Mucosa of gallbladder (tissue), 1 donor: Measurements from ENCODE around the gene TUBB1. TPM values are rescaled to one million over a fixed set of nuclear protein-coding genes. Genes with fewer than 3 reads are reported as not detected.

Experiments used
- DNase-seq: peaks from one replicate; pipeline ENCODE4 v3.0.0-alpha.2; 2020; ENCODE audit warnings: low spot score
- total RNA-seq: library from RNA; stranded (reverse); gene quantifications from one replicate; pipeline ENCODE4 v1.2.1, GENCODE V29; 2021
- donor health status: DM: no; HTN: no; CAD: no.

TUBB1 gene
- total RNA-seq, 1 donor from 2014 or later, result 0.09 TPM

DNA sequence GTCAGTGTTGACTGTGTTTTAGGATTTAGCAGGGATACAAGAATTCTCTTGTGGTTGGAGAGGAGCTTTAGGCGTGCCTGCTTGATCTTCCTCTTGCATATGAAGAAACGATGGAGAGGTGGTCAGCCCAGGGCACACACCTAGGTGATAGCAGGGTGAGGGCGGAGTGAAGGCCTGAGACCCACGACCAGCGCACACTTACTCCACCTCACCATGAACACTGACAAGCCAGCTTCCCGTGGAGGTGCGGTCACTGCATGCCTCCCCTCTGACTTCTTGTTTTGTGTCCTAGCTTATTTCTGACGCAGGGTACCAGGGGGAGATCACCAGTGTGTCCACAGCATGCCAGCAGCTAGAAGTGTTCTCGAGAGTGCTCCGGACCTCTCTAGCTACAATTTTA lies 30.0 kb upstream of the TUBB1 start:
- DNase-seq, result no peak

DNA sequence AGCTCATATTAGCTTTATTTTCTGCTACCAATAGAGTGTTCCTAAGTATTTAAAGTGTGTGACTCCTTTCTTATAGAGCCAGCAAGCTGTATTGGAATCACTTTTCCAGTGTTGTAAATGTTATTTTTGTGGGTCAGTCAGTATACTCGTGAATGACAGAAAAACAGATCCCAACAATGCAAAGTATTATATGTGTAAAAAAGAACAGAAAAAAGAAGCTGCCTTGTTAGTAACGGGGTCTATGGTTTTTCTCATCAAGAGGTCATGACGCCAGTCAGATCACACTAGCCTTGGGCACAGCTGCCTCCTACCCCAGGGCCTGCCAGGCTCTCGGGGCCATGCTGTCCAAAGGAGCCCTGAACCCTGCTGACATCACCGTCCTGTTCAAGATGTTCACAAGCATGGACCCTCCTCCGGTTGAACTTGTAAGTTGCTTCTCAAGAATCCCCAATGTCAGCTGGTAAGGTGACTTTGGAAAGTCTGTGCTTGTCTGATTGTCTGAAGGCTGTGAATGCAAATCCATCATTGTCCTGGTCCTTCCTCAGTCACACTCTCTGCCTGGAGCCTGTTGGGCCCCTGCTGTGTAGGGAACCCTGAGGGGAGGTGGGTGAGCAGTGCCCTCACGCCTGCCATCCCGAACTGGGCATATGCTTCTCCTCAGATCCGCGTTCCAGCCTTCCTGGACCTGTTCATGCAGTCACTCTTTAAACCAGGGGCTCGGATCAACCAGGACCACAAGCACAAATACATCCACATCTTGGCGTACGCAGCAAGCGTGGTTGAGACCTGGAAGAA lies 28.4 kb upstream of the TUBB1 start:
- DNase-seq, result no peak

DNA sequence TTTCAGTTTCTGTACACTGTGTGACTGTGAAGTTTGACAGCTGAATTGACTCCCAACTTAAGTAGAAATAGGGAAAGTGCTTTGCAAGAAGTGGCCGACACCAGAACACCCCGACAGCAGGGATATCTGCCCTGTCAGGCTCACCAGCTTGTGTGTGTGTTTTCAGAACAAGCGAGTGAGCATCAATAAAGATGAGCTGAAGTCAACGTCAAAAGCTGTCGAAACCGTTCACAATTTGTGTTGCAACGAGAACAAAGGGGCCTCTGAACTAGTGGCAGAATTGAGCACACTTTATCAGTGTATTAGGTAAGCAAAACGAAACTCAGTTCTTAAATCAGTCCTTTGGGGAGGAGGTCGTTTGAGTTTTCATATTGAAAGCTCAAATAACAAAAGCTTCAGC lies 27.5 kb upstream of the TUBB1 start:
- no peak for DNase-seq

DNA sequence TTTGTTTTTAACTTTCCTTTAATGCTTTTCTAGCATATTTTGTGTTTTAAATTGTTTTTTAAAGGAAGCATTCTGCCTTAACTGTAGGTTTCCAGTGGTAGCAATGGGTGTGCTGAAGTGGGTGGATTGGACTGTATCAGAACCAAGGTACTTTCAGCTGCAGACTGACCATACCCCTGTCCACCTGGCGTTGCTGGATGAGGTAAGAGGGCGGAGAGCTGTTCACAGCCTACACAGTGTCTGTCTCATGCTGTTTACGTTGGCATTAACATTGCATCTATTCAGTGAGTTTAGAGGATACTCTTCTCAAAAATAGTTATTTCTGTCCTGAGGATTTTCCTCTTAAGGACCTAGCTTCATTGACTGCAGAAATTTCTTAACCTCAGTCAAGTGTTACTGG lies 26.3 kb upstream of the TUBB1 start:
- DNase-seq, result no peak

DNA sequence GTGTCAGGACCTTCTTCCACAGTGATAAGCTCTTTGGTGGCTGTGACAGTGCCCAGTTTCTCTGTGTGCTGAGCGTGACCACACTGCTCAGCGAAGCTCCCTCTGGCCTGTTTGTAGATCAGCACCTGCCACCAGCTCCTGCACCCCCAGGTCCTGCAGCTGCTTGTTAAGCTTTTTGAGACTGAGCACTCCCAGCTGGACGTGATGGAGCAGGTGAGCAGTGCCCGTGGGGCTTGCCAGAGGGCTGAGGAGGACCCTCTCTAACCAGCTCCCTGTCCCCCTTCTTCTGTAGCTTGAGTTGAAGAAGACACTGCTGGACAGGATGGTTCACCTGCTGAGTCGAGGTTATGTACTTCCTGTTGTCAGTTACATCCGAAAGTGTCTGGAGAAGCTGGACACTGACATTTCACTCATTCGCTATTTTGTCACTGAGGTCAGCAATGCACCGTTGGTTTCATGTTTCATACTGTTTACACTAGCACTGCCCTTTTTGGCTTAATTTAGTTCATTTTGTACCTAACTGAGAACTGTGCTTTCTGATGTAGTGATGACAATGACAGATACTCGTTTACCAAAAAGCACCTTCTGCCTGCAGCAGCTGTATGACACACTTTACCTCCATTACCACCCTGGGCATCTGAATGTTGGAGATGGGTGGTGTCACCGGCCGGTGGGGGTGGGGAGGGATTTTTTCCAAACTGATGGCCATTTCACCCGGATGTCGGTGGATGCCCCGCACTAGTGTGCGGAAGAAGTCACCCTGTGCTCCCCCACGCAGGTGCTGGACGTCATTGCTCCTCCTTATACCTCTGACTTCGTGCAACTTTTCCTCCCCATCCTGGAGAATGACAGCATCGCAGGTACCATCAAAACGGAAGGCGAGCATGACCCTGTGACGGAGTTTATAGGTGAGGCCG lies 25.6 kb upstream of the TUBB1 start:
- DNase-seq, result no peak

DNA sequence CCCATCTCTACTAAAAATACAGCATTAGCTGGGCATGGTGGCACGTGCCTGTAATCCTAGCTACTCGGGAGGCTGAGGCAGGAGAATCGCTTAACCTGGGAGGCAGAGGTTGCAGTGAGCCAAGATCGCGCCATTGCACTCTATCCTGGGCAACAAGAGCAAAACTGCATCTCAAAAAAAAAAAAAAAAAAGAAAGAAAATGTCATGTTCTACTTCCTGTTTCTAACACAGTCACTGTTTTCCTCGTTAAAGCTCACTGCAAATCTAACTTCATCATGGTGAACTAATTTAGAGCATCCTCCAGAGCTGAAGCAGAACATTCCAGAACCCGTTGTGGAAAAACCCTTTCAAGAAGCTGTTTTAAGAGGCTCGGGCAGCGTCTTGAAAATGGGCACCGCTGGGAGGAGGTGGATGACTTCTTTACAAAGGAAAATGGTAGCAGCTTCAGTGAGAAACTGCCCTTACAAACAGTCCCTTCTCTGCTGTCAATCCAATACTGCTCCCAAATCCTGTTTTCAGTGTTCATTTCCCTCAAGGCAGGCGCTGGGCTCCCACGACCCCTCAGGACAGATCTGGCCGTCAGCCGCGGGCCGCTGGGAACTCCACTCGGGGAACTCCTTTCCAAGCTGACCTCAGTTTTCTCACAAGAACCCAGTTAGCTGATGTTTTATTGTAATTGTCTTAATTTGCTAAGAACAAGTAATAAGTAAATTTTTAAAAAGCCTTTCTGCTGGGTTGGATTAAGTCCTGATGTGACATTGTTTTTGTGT lies 24.7 kb upstream of the TUBB1 start:
- DNase-seq, result no peak

DNA sequence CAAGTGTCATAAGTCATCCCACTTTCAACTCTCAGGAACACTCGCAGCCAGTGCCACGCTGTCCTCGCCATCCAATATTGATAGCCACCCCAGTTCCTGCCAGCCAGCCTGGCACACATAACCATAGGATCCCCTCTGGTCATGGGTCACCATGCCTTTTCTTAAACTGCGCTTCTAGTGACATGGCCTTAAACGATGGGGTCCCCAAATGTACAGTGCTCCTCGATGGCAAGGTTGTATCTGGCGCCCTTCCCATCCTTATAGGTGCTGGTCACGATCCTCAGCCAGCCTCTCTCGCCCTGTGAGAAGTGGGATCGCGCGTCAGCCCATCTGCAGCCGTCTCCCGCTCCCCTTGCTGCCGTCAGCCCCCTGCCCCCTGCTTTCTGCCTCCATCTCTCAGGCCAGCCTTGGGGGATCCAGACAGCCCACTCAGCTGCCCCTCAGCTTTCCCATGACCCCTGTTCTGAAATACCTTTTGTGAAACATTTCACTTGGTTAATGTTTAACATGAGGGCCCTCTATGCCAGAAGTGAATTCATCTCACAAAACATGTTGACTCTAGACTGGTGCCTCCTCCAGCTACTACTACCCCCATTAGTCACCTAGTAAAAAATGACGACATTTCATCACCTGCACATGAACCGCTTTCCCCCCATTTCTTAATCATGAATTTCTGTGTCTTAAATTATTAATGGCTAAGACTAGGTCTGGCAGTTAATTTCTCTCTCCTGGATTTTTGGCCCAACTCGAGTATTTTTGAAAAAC lies 23.6 kb upstream of the TUBB1 start:
- no peak for DNase-seq

DNA sequence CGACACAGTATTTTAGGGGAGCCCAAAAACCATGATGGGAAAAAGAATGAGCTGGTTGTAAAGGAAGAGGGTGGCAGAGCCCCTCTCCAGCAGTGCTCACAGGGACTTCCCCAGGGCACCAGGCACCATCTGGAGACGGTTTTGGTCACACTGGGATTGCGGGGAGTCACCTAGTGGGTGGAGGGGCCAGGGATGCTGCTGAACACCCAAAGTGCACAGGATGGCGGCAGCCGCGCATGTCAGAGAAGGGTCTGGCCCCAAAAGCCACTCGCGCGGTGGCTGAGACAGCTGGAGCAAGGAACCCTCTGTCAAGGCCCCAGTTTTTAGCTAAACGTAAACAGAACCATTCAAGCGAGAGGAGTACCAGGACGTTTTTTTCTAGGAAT lies 23.0 kb upstream of the TUBB1 start:
- DNase-seq, result no peak

DNA sequence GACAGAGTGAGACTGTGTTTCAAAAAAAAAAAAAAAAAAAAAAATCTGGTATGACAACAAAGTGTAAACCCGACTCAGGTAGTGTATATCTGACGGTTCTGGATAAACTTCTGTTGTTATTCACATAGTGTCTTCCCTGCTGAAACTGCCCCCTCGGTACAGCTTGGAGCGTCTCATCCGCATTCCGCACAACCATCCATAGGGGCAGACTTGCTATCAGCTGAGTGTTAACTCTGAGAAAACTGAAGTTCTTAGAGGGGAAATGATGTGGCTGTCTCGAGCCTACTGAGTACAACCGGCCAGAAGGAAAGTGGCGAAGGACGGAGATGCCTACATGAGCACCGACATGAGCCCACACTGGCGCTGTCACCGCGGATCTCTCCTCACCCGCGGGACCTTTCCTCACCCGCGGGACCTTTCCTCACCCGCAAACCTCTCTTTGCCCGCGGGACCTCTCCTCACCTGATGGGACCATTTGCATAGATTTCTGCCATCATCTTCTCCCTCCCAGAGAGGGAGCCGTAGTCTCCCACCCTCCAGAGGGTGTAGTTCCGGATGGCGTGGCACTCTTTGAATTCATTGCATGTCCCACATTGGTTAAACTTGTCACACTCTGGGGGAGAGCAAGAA lies 22.0 kb upstream of the TUBB1 start:
- no peak for DNase-seq

DNA sequence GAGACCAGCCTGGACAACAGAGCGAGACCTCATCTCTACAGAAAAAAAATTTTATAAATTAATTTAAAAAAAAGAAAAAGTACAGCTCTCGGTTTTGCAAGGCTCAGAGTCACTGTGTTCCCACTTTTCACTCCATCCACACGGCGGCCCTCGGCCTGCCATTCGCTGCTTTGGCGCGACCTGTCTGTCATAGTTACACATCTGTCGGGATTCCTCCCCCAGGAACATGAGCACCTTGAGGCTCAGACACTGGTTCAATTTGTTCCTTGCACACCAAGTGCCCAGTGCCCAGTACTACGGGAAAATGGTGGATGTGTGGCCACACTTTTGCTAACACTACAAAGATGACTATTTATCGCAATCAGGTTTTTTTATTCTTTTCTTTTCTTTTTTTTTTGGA lies 20.6 kb upstream of the TUBB1 start:
- DNase-seq, result no peak

DNA sequence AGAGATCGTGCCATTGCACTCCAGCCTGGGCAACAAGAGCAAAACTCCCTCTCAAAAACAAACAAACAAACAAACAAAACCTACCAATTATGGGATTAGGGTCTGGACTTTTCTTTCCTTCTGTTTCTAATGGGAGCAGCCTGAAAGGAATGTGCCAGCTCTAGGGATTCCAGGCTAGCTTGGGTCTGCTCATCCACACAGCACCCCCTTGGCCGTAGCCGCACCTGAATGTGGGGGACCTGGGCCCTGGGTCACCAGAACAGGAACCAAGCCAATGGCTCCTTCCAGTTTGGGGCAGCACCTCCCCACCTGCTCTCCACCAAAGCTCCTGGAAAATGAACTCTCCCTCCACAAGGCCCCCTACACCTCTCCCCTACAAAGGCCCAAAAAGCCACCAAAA lies 18.9 kb upstream of the TUBB1 start:
- no peak for DNase-seq

DNA sequence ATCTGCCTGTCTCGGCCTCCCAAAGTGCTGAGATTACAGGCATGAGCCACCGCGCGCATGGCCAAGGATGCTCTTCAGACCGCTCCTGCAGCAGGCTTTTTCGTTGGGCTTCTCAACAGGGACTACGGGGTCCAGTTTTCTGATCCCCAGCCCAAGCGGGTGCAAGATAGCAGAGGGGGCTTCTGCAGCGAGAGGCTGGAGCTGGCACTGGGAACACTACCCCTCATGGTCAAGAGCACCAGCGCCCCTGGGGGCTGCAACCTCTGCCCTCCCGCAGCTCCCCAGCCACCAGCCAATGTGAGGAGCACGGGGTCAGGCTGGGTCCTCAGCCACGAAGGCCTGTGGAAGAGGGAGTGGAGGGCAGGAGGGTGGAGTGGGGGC lies 18.2 kb upstream of the TUBB1 start:
- no peak for DNase-seq

DNA sequence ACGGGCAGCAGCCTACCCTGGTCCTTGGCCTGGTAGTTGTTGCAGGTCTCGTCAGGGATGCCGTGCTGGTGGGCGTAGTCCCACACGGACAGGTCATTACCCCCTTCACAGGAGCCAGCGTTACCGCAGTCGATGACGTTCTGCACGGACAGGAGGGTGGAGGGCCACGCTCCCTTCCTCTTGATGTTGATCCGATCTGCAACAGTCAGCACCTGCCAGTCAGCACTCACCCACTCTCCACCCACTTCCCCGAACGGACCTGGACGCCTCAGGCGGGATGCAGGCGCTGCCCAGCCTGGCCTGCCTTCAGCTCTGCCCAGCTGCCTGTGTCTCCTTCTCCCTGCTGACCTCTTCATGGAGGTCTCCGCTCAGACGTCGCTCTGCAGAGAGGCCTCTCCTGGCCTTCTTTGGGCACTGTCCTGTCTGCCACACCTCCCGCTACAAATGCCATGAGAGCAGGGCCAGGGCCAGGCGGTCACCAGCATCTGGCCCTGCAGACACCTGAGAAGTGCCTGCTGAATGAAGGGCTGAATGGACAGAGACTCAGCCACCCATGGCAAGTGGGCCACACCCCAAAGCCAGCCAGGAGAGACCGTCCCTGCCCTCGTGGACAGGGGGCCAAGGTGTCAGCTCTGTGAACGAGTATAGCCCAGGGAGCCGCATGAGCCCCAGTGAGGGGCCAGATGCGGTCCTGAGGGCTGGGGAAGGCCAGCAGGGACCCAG lies 17.6 kb upstream of the TUBB1 start:
- no peak for DNase-seq

DNA sequence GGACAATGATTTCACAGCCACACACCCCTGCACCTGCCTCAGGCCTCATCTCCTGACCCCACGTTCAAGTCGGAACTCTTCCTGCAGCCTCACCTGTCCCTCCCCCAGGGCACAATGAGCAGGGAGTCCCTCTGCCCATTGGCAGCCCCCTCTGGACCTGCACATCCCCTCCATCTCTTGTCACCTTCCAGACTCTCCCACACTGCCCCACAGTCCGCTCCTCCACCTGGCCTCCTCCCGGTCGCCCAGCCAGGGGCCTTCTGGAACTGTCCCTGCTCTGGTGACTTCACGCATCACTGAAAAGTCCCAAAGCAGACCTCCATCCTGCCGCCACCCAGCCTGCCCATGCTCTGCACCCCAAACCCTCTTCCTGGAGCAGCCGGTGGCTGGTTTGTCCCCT lies 16.8 kb upstream of the TUBB1 start:
- DNase-seq, result no peak

DNA sequence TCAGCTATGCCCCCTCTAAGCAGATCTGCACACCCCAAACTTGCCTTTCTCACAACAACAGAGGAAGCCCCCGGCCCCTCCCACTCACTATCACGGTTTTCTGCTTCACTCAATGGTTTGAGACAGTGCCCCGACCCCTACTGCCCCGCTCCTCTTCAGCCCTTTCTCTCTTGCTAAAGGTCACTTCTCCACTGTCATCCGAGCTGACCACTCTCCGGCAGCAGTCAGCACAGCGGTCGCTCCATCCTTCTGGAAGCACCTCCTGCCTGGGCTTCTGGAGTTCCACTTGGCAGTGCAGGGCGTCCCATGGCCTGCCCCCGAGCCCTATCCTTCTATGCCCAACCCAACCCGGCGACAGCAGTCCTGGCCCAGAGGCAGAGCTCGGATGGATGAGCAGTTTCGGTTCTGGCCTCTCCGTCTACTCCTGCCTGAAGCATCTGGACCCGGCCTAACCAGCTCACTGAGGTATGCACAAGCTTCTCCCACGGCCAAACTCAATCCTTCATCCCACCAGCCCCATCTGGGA lies 16.3 kb upstream of the TUBB1 start:
- no peak for DNase-seq

DNA sequence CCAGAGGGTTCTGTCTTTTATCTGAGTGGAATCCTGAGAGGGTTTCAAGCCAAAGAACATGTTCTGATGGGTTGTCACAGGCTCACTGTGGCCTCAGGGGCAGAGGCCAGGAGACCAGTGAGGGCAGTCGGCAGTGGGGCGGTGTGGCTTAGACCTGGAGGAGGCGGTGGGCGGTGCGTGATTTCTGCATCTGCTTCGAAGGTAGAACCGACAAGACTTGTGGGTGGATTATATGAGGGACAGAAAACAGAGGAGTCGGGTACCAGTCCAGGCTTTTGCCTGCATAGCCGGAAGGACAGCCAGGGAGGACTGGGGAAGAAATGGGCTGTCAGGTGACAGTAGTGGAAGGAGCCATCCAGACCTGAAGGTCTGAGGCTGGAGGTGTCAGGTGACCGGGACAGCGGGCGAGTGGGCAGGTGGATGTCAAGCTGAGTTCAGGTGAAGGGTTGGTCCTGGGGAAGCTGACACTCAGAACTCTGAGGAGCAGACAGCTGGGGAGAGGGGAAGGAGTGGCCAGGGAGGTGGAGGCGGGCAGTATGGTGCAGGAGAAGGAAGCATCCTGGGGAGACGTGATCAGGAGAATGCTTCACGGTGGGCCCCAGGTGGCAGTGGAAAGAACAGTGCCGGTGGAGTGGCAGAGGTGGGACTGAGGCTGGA lies 15.3 kb upstream of the TUBB1 start:
- no peak for DNase-seq

DNA sequence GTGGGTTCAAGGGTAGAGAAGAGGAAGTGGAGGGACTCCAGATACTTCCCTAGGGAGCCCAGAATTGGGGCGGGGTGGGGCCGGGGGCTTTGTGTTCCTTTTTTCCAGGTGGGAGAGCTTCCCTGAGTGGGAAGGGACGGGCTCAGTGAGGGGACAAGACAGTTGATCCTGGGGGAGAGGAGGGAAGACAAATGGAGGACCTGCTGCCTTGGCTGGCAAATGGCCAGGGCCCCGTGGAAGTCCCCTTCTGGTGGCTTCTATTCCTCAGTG lies 14.8 kb upstream of the TUBB1 start:
- no peak for DNase-seq

DNA sequence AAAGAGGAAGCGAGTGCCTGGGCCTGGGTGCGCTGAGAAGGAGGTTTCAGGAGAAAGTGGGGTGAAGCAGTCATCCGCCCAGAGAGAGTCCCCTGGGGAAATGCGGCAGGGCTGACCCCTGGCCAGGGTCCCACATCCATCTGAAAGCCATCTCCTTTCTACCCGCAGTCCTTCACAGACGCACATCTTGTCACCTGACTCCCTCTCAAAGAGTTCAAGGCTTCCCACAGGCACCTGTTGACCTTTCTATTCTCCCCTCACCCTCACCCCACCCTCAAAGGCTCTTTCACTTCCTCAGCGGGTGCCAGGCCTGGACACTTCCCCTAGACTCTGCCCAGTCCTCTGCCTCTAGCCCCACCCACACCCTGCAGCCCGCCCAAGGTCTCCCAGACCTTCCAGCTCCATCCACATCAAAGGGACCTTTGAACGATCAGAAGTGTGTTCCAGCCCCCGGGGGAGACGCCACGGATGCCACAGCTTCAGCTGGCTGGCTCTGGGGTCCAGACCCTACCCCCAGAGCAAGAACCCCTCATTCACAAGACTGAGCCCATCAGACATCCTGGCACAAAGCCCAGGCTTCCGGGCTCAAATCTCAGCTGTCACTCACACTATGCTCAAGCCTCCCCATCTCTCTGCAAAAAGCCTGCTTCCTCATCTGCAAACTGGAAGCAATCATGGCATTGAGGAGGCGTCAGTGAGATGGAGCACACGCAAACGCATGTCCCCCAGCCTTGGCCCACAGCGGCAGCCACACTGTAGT lies 14.3 kb upstream of the TUBB1 start:
- peak; percentile 54 for DNase-seq

DNA sequence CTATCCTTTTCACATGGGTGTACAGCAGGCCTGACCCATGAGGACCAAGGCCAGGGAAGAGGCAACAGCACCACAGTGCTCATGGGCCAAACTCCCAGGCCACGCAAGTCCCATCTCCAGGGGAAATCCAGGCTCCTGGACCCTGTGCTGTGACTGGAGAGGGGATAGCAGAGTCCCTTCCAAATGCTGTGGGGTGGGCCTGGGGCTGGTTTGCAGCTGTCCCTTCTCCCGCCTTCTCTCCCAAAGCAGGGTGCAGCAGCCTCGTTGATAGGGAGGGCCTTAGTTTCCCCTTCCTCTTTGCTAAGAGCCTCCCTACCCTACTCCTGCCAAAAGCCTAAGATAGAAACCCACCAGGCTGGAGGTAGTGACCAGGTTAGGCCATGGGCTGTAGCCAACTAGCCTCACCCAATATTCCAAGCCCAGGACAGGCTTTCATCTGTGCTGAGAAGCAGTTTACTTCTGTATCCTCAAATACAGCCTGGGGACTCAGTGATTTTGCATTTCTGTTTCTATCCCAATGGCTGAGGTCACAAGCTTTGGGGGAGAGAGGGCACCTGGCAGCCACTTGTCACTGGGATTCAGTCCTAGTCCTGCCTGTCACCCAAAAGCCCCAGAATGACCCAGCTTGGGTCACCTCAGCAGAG lies 13.6 kb upstream of the TUBB1 start:
- DNase-seq, result no peak
